Renal cortex interstitium (tissue), 11 donors: ENCODE measurements around the gene THAP7. TPM values are rescaled to one million over a fixed set of nuclear protein-coding genes. Genes with fewer than 3 reads are reported as not detected.

Experiments
- DNase-seq, 11 donors: peaks; one replicate each; pipeline ENCODE4 v3.0.0-alpha.2; 2013; ENCODE audit warnings: low read depth in 9 of 11, low spot score in 4 of 11; ENCODE audit errors: extremely low read depth in 1 of 11
- polyA plus RNA-seq, 3 donors: library from polyadenylated mRNA; unstranded; fragments of 120-200 nt; gene quantifications; one replicate each; pipeline ENCODE4 v1.2.1, GENCODE V29; 2013; ENCODE audit not compliant: insufficient read length in 3 of 3

Gene THAP7
- polyA plus RNA-seq, 3 donors: 15.1 to 23.6 (median 18.1) TPM

- DNase-seq: no peak
These were observed 13.2 kb downstream of the THAP7 start for GRCh38 chr22:20988573-20989322.

GRCh38 chr22:20987375-20987774, 14.5 kb downstream of the THAP7 start:
- DNase-seq: no peak

- DNase-seq: no peak
These were observed 15.6 kb downstream of the THAP7 start for GRCh38 chr22:20986365-20986764.

DNA sequence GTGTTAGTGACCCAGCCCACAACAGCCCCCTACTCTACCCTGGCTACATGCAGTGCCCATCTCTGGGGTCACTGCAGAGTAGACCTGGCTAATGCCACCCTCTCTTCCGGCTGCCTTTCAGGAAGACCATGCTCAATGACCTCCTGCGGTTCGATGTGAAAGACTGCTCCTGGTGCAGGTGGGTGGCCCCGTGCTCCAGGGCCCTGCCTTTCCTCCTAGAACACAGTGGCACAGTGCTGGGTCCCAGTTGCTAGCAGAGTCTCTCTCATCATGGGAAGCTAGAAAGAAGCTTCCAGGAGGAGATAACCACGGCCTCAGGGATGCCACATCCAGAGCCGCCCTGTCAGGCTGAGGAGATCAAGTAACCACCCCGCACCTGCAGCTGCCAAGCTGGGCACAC, 16.2 kb downstream of the THAP7 start:
- no peak for DNase-seq

DNA sequence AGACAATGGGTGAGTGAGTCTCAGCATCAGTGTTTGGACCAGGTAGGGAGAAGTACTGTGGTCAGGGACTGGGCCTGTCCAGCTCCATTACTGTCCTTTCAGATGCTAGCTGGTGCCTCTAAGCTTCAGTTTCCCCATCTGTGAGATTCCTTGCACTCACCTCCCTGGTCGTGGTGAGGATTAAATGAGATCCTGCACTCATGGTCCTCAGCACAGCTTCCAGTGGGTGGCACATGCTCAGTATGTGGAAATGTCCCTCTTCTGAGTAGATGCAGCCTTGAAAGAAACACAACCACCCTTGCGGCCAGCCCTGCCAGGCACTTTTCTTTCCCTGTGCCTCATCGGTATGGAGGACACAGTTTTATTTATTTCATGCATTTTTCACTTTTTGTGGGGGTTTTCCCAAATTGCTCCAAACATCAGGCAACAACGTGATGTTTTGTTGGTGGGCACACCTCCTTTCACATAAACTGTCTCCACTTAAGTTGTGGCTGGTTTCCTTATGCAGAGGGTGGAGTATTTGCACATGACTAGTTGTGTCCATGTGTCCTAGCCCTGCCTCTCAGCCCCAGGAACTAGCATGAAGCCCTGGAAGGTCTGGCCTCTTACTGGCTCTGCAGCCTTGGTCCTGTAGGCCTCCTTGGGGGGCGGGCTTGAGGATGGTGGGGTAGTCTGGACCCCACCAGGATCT, 18.7 kb downstream of the THAP7 start:
- no peak for DNase-seq

DNA sequence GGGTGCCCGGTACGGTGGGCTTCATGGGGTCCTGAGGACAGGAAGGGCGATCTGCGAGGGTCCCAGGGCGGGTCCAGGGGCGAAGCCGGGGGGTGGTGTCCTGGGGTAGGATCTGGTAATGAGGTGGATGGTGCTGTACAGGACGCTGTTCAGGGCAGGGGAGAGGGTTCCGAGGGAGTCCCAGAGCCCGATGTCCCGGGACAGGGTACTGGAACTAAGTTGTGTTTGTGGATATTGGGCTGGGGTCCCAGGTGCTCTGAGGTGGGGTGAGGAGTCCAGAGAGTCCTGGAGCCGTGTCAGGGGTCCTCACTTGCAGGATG, 19.4 kb downstream of the THAP7 start:
- DNase-seq: no peak

DNA sequence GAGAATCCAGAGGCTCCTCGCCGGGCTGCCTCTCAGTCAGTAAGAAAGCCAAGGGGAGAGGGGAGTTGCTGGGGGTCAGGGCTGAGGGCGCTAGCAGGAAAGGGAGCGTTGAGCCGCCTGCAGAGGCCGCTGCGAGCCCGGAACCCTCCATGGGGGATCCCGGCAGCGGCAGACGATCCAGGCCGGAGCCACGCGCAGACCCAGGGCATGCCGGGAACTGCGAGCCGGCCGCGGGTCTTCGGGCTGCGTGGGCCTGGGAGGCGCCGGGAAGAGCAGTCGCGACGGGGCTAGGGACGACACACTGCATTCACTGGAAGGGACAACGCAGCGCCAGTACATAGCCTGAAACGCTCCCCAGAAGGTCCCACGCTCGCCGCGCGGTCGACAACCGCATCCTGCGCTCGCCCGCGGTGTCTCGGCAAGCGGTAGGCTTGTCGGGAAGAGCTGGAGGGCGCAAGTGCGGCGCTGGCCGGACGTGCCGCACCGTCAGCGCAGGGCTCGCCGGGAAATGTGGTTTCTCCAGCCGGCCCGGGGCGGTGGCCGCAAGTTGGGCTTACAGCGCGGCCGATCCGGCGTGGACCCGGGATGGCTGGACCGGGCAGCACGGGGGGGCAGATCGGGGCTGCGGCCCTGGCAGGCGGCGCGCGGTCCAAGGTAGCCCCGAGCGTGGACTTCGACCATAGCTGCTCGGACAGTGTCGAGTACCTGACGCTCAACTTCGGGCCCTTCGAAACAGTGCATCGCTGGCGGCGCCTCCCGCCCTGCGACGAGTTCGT, 19.9 kb downstream of the THAP7 start, which contains the start of gene LZTR1:
Gene LZTR1, plus strand, starts transcription at position 511 of the 776 bp plus-strand sequence. Its CDS starts 75 bp downstream, at position 586.
- DNase-seq: peak in 10 of 11 donors; percentile 61 to 80 (median 74)

GRCh38 chr22:20980938-20981722, 20.8 kb downstream of the THAP7 start:
- DNase-seq: no peak

GRCh38 chr22:20980523-20980922, 21.4 kb downstream of the THAP7 start:
- no peak for DNase-seq

GRCh38 chr22:20979940-20980453, 21.9 kb downstream of the THAP7 start:
- DNase-seq: no peak

GRCh38 chr22:20979243-20979809, 22.6 kb downstream of the THAP7 start:
- peak in 8 of 11 donors; percentile 47 to 75 (median 65) for DNase-seq

DNA sequence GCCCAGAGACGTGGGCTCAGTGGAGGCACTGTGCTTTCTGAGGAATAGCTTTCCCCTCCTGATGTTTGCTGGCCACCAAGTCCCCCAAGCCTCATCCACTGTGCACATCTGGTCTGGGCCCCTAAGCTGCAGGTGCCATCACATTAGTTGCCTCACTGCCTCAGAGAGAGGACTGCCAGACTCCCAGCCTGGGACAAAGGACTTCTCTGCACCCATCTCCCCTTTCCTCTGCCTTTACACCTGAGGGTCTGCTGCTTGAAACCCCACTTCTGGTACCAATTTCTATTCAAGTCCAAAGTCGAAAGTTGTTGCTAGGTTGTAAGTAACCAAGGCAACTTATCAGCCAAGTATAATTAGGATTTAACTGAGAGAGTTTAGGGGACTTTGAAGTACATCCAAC, 23.5 kb downstream of the THAP7 start:
- DNase-seq: no peak

- no peak for DNase-seq
These were observed 24.3 kb downstream of the THAP7 start for GRCh38 chr22:20977516-20978170.

- no peak for DNase-seq
These were observed 24.9 kb downstream of the THAP7 start for GRCh38 chr22:20977019-20977418.

GRCh38 chr22:20976291-20976877, 25.5 kb downstream of the THAP7 start:
- DNase-seq: no peak

DNA sequence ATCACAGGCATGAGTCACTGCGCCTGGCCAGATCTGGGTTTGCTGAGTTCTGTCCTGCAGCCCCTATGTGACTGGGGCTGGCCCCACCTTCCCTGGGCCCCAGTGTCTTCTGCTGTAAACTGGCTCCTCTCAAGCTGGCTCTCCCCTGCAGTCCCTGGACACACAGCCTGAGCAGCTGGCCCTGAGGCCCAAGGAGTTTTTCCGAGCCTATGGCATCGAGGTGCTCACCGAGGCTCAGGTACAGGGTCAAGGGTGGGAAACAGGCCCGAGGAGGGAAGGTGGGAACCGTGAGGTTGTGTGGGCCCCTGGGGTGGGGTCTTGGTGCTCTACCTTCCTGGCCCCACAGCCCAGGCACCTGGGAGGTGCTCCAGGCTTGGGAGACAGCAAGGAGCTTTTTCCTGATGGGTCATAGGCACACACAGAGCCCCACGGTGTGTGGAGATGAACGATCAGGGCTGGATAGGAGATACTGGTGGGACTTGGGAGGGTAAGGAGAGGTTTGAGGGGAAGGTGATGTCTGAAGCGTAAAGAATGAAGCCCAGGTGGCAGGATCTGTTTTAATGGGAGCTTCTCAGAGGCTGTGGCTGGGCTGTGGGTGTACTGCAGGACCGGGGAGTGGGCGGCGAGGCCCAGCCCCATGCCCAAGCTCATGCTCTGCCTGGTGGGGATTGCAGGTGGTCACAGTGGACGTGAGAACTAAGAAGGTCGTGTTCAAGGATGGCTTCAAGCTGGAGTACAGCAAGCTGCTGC, 26.2 kb downstream of the THAP7 start:
- DNase-seq: no peak

GRCh38 chr22:20974336-20974955, 27.5 kb downstream of the THAP7 start:
- DNase-seq: no peak
